Measurements from ENCODE around the gene ZNF205. TPM values are rescaled to one million over a fixed set of nuclear protein-coding genes. Genes with fewer than 3 reads are reported as not detected.
A peak's percentile ranks its signal among the peaks of the same experiment; 100 is the strongest.

The ZNF205 gene
- total RNA-seq, 1 donor from 2014 or later: 7.3 TPM

GRCh38 chr16:3152277-3152990 lies 40.0 kb downstream of the ZNF205 start:
- Histone ChIP-seq H3K4me1 (ENCODE audit: control insufficient read depth in 3 of 3, insufficient read depth in 3 of 3, low read length in 3 of 3) (peaks cover 17 to 27% (median 26%) of the 10 kb centered on the region in 3 donors), H3K9me3 (ENCODE audit: control insufficient read depth in 3 of 3, low read length in 3 of 3) (peaks cover 0 to 6% (median 0%) of the 10 kb centered on the region in 3 donors), H3K36me3 (ENCODE audit: control insufficient read depth in 3 of 3, insufficient read depth in 3 of 3, low read length in 3 of 3) (no peaks in the 10 kb centered on the region), H3K27me3 (ENCODE audit: control insufficient read depth in 3 of 3, insufficient read depth in 3 of 3, low read length in 3 of 3) (peaks cover under 1 to 31% (median 24%) of the 10 kb centered on the region in 3 donors), H3K9ac (ENCODE audit: low read depth in 1 of 3, low read length in 3 of 3) (peak overlapping the region in 2 of 3 donors; percentile 0 to 66), H3K27ac (ENCODE audit: low read depth, low read length) (no peak overlapping the region), H3K4me3 (ENCODE audit: low read length in 3 of 3) (peak overlapping the region; percentile 42 to 69 (median 68))

DNA sequence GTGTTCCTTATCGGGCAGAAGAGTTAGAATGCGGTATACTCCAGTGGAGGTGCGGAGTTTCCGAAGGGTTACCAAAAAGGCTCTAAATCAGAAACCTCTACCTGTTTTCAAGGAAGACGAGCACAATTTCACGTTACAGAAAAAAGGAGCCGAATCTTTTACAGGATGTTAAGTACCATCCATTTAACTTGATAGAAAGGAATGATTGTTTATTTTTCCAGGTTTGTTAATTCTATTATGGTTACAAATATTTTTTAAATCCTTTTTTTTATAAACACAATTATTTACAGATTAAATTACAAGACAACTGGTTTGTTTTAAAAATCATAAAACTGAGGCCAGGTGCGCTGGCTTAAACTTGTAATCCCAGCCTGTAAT lies 40.6 kb downstream of the ZNF205 start:
- peaks cover 3 to 36% (median 29%) of the 10 kb centered on the region in 3 donors for H3K27me3 ChIP-seq (ENCODE audit: control insufficient read depth in 3 of 3, insufficient read depth in 3 of 3, low read length in 3 of 3)
- peak overlapping the region in 2 of 3 donors; percentile 42 to 68 for H3K4me3 ChIP-seq (ENCODE audit: low read length in 3 of 3)
- H3K36me3 ChIP-seq (ENCODE audit: control insufficient read depth in 3 of 3, insufficient read depth in 3 of 3, low read length in 3 of 3): no peaks in the 10 kb centered on the region
- peaks cover 0 to 6% (median 0%) of the 10 kb centered on the region in 3 donors for H3K9me3 ChIP-seq (ENCODE audit: control insufficient read depth in 3 of 3, low read length in 3 of 3)
- H3K9ac ChIP-seq (ENCODE audit: low read depth in 1 of 3, low read length in 3 of 3): no peak overlapping the region
- H3K4me1 ChIP-seq (ENCODE audit: control insufficient read depth in 3 of 3, insufficient read depth in 3 of 3, low read length in 3 of 3): peaks cover 22 to 32% (median 27%) of the 10 kb centered on the region in 3 donors
- no peak overlapping the region for H3K27ac ChIP-seq (ENCODE audit: low read depth, low read length)

GRCh38 chr16:3155181-3155580 lies 42.8 kb downstream of the ZNF205 start:
- Histone ChIP-seq H3K4me1 (ENCODE audit: control insufficient read depth in 3 of 3, insufficient read depth in 3 of 3, low read length in 3 of 3) (peaks cover 23 to 39% (median 33%) of the 10 kb centered on the region in 3 donors), H3K27ac (ENCODE audit: low read depth, low read length) (no peak overlapping the region), H3K27me3 (ENCODE audit: control insufficient read depth in 3 of 3, insufficient read depth in 3 of 3, low read length in 3 of 3) (peaks cover 5 to 50% (median 46%) of the 10 kb centered on the region in 3 donors), H3K36me3 (ENCODE audit: control insufficient read depth in 3 of 3, insufficient read depth in 3 of 3, low read length in 3 of 3) (no peaks in the 10 kb centered on the region), H3K9me3 (ENCODE audit: control insufficient read depth in 3 of 3, low read length in 3 of 3) (peaks cover 0 to 6% (median 0%) of the 10 kb centered on the region in 3 donors), H3K4me3 (ENCODE audit: low read length in 3 of 3) (no peak overlapping the region), H3K9ac (ENCODE audit: low read depth in 1 of 3, low read length in 3 of 3) (no peak overlapping the region)

DNA sequence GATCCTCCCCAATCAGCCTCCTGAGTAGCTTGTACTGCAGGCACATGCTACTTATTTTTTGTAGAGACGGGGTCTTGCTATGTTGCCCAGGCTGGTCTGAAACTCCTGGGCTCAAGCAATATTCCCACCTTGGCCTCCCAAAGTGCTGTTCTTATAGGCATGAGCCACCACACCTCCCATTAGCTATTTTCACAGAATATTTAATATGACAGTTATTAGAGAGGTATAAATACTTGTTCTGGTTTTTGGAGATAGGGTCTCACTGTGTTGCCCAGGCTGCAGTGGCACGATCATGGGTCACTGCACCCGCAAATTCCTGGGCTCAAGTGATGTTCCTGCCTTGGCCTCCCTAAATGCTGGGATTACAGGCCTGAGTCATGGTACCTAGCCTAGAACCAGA lies 43.6 kb downstream of the ZNF205 start:
- Histone ChIP-seq H3K4me3 (ENCODE audit: low read length in 3 of 3) (no peak overlapping the region), H3K9ac (ENCODE audit: low read depth in 1 of 3, low read length in 3 of 3) (no peak overlapping the region)

DNA sequence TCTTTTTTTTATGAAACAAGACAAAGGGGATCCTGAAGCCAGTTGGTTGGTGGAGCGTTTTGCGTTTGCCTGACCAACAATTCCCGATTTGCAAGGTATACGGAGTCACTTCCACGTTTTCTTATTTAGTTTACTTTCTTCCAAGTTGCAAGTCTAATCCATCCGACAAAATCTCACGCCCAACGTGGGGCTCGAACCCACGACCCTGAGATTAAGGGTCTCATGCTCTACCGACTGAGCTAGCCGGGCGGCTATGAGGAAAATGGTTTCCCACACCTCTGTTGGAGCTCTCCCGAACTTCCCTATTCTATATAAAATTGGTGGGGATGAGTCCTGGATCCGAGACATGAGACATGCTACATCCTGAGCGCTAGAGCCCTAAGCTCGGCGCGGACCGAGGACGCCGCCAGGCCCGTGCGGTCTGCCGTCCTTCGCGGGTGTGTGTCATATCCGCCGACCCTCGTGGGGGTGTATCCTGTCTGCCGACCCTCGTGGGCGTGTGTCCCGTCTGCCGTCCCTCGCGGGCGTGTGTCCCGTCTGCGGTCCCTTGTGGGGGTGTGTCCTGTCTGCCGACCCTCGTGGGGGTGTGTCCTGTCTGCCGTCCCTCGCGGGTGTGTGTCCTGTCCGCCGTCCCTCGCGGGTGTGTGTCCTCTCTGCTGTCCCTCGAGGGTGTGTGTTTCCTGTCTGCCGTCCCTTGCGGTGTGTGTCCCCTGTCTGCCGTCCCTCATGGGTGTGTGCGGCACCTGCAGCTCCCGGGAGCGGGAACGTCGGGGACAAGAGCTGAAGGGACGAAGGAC lies 45.0 kb downstream of the ZNF205 start:
- Histone ChIP-seq H3K4me3 (ENCODE audit: low read length in 3 of 3) (peak overlapping the region; percentile 57 to 76 (median 72)), H3K9ac (ENCODE audit: low read depth in 1 of 3, low read length in 3 of 3) (peak overlapping the region; percentile 13 to 72 (median 64)), H3K27me3 (ENCODE audit: control insufficient read depth in 3 of 3, insufficient read depth in 3 of 3, low read length in 3 of 3) (peaks cover 10 to 58% (median 53%) of the 10 kb centered on the region in 3 donors), H3K27ac (ENCODE audit: low read depth, low read length) (peak overlapping the region; percentile 60), H3K4me1 (ENCODE audit: control insufficient read depth in 3 of 3, insufficient read depth in 3 of 3, low read length in 3 of 3) (peaks cover 13 to 29% (median 24%) of the 10 kb centered on the region in 3 donors), H3K9me3 (ENCODE audit: control insufficient read depth in 3 of 3, low read length in 3 of 3) (peaks cover 0 to 6% (median 0%) of the 10 kb centered on the region in 3 donors), H3K36me3 (ENCODE audit: control insufficient read depth in 3 of 3, insufficient read depth in 3 of 3, low read length in 3 of 3) (no peaks in the 10 kb centered on the region)

More for the DNA sequence above, 43.6 kb downstream of the ZNF205 start:
- peaks cover 0 to 6% (median 0%) of the 10 kb centered on the region in 3 donors for H3K9me3 ChIP-seq (ENCODE audit: control insufficient read depth in 3 of 3, low read length in 3 of 3)
- H3K27ac ChIP-seq (ENCODE audit: low read depth, low read length): no peak overlapping the region
- H3K27me3 ChIP-seq (ENCODE audit: control insufficient read depth in 3 of 3, insufficient read depth in 3 of 3, low read length in 3 of 3): peaks cover 7 to 51% (median 45%) of the 10 kb centered on the region in 3 donors
- H3K4me1 ChIP-seq (ENCODE audit: control insufficient read depth in 3 of 3, insufficient read depth in 3 of 3, low read length in 3 of 3): peaks cover 18 to 36% (median 31%) of the 10 kb centered on the region in 3 donors
- no peaks in the 10 kb centered on the region for H3K36me3 ChIP-seq (ENCODE audit: control insufficient read depth in 3 of 3, insufficient read depth in 3 of 3, low read length in 3 of 3)

DNA sequence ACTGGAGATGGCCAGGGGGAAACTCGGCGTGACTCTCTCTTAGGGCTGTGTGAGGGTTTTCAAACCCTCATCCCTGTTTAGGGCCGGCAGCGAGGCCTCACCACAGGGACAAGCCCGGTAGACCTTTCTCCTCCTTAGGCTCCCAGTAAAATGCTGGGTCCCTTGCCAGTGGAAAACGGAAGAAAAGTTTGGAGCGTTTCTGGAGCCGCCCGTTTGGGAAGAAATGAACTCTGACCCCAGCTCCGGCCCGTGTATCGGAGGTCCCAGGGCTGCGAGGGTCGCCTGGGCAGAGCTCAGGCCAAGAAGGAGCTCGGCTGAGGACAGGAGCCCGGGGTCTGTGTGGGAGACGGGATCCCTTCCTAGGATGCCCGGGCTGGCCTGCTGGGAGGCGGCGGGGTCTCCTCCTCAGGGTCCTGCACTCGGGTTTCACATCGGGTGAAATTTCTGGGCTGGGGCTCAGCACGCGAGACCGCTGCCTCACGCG lies 45.7 kb downstream of the ZNF205 start:
- peak overlapping the region; percentile 57 to 76 (median 72) for H3K4me3 ChIP-seq (ENCODE audit: low read length in 3 of 3)
- no peaks in the 10 kb centered on the region for H3K36me3 ChIP-seq (ENCODE audit: control insufficient read depth in 3 of 3, insufficient read depth in 3 of 3, low read length in 3 of 3)
- peaks cover 10 to 57% (median 52%) of the 10 kb centered on the region in 3 donors for H3K27me3 ChIP-seq (ENCODE audit: control insufficient read depth in 3 of 3, insufficient read depth in 3 of 3, low read length in 3 of 3)
- H3K4me1 ChIP-seq (ENCODE audit: control insufficient read depth in 3 of 3, insufficient read depth in 3 of 3, low read length in 3 of 3): peaks cover 13 to 26% (median 20%) of the 10 kb centered on the region in 3 donors
- peaks cover 0 to 6% (median 0%) of the 10 kb centered on the region in 3 donors for H3K9me3 ChIP-seq (ENCODE audit: control insufficient read depth in 3 of 3, low read length in 3 of 3)
- H3K27ac ChIP-seq (ENCODE audit: low read depth, low read length): peak overlapping the region; percentile 60
- peak overlapping the region; percentile 13 to 72 (median 64) for H3K9ac ChIP-seq (ENCODE audit: low read depth in 1 of 3, low read length in 3 of 3)

- Histone ChIP-seq H3K4me3 (ENCODE audit: low read length in 3 of 3) (peak overlapping the region; percentile 72 to 81 (median 76)), H3K9me3 (ENCODE audit: control insufficient read depth in 3 of 3, low read length in 3 of 3) (peaks cover 0 to 6% (median 0%) of the 10 kb centered on the region in 3 donors), H3K27ac (ENCODE audit: low read depth, low read length) (peak overlapping the region; percentile 60), H3K36me3 (ENCODE audit: control insufficient read depth in 3 of 3, insufficient read depth in 3 of 3, low read length in 3 of 3) (no peaks in the 10 kb centered on the region), H3K27me3 (ENCODE audit: control insufficient read depth in 3 of 3, insufficient read depth in 3 of 3, low read length in 3 of 3) (peaks cover 10 to 61% (median 56%) of the 10 kb centered on the region in 3 donors), H3K9ac (ENCODE audit: low read depth in 1 of 3, low read length in 3 of 3) (peak overlapping the region; percentile 67 to 77 (median 70)), H3K4me1 (ENCODE audit: control insufficient read depth in 3 of 3, insufficient read depth in 3 of 3, low read length in 3 of 3) (peaks cover 13 to 26% (median 20%) of the 10 kb centered on the region in 3 donors)
Observed at GRCh38 chr16:3158510-3159314, 46.3 kb downstream of the ZNF205 start.

DNA sequence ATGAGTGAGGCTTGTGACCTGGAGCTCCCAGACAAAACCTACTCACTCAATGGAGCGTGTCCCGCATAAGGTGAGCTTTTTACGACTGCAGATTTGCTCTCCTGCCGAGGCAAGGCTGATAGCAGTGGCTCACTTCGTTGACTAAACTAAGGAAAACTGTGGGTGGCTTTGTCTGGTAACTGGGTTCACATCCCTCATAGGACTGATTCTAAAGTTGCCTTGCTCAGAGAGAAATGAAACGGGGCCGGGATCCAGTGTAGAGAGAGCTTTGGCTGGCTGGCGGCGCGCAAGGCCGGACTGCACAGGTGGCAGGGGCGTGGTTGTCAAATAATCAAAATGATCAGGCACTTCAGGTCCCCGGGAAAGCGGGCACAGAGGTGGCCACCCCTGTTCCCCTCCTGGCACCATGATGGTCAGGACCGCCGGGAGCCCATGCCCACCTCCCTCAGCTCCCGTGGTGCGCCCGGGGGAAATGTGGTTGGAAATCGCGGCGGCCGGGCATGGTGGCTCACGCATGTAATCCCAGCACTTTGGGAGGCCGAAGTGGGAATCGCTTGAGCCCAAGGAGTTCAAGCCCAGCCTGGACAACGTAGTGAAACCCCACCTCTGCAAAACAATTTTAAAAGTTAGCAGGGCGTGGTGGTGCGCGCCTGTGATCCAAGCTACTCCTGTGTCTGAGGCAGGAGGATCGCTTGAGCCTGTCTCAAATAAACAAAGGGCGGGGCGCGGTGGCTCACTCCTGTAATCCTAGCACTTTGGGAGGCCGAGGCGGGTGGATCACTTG lies 49.0 kb downstream of the ZNF205 start:
- no peak overlapping the region for H3K4me3 ChIP-seq (ENCODE audit: low read length in 3 of 3)
- no peak overlapping the region for H3K27ac ChIP-seq (ENCODE audit: low read depth, low read length)
- peaks cover 14 to 68% (median 50%) of the 10 kb centered on the region in 3 donors for H3K27me3 ChIP-seq (ENCODE audit: control insufficient read depth in 3 of 3, insufficient read depth in 3 of 3, low read length in 3 of 3)
- H3K36me3 ChIP-seq (ENCODE audit: control insufficient read depth in 3 of 3, insufficient read depth in 3 of 3, low read length in 3 of 3): no peaks in the 10 kb centered on the region
- H3K9ac ChIP-seq (ENCODE audit: low read depth in 1 of 3, low read length in 3 of 3): no peak overlapping the region
- H3K9me3 ChIP-seq (ENCODE audit: control insufficient read depth in 3 of 3, low read length in 3 of 3): no peaks in the 10 kb centered on the region
- peaks cover 18 to 31% (median 24%) of the 10 kb centered on the region in 3 donors for H3K4me1 ChIP-seq (ENCODE audit: control insufficient read depth in 3 of 3, insufficient read depth in 3 of 3, low read length in 3 of 3)
